Sigmoid colon (tissue), 7 donors: Measurements from ENCODE around the gene BLOC1S6. TPM values are rescaled to one million over a fixed set of nuclear protein-coding genes. Genes with fewer than 3 reads are reported as not detected.

Experiments used
- DNase-seq: peaks from one replicate; pipeline ENCODE4 v3.0.0-alpha.2; 2019
- H3K27ac ChIP-seq, 4 donors: fragments of 200-600 bp; sonication (generic); one replicate each; pipeline ENCODE4 v1.5.1; 2016 to 2019; ENCODE audit warnings: mild to moderate bottlenecking in 1 of 4
- H3K27me3 ChIP-seq, 3 donors: fragments of 200-600 bp; sonication (generic); one replicate each; pipeline ENCODE4 v1.5.1; 2019; ENCODE audit warnings: mild to moderate bottlenecking in 1 of 3
- H3K36me3 ChIP-seq, 4 donors: fragments of 200-600 bp; sonication (generic); one replicate each; pipeline ENCODE4 v1.5.1; 2016 to 2019
- H3K4me1 ChIP-seq, 4 donors: fragments of 200-600 bp; sonication (generic); one replicate each; pipeline ENCODE4 v1.5.1; 2017 to 2019
- H3K4me3 ChIP-seq, 4 donors: fragments of 200-600 bp; sonication (generic); one replicate each; pipeline ENCODE4 v1.5.1; 2017 to 2019; ENCODE audit warnings: mild to moderate bottlenecking in 2 of 4, moderate library complexity in 1 of 4
- H3K9me3 ChIP-seq, 4 donors: fragments of 200-600 bp in 3 of 4; sonication (generic) in 3 of 4; one replicate each; pipeline versions ENCODE4 v1.5.1 to v1.6.1; 2013 to 2019
- CTCF ChIP-seq, 4 experiments: fragments of 450-650 bp in 3 of 4; fragments of 200-600 bp in 1 of 4; IDR thresholded peaks; one replicate each; pipeline ENCODE4 v1.5.1; 2016 to 2019; ENCODE audit warnings: antibody characterized with exemption in 4 of 4, mild to moderate bottlenecking in 3 of 4, moderate library complexity in 2 of 4
- EP300 ChIP-seq, 4 donors: sonication (generic); formaldehyde crosslinking; IDR thresholded peaks; one replicate each; pipeline ENCODE4 v1.6.1; 2017; ENCODE audit warnings: antibody characterized with exemption in 4 of 4
- POLR2A ChIP-seq, 2 donors: fragments of 450-650 bp; IDR thresholded peaks; one replicate each; pipeline ENCODE4 v1.6.1; 2016; ENCODE audit warnings: antibody characterized with exemption in 2 of 2, mild to moderate bottlenecking in 2 of 2, moderate library complexity in 2 of 2
- POLR2AphosphoS5 ChIP-seq, 4 donors: sonication (generic); formaldehyde crosslinking; IDR thresholded peaks; one replicate each; pipeline ENCODE4 v1.6.1; 2017; ENCODE audit warnings: antibody characterized with exemption in 4 of 4
- WGBS, 2 donors: extraction: QIAGEN DNeasy Blood & Tissue Kit; methylation state at CpG; one replicate each; pipeline ENCODE4 v1.1.7; 2013; 5-methylcytosine and 5-hydroxymethylcytosine counted together
- intact Hi-C: fragments of 100-400 bp; cut with DNase I; formaldehyde crosslinking; loops from one replicate; pipeline ENCODE4 v1.15.1; 2023
- polyA plus RNA-seq, 3 donors: library from polyadenylated mRNA; stranded (reverse); fragments of 200-250 nt; gene quantifications; one replicate each; pipeline ENCODE4 v1.2.3, GENCODE V29; 2013
- total RNA-seq, 4 donors: library from RNA; depleted of rRNA; stranded (reverse); fragments of >200 nt; gene quantifications; one replicate each; pipeline ENCODE4 v1.1.0, GENCODE V29; 2016
- donor health status: healthy with polysubstance abuse.
- donor health status: Bipolar disorder and iron deficiency.
- donor health status: healthy.

The BLOC1S6 gene
- total and polyA plus RNA-seq, 7 donors = 23.2 to 89.1 (median 40.2) TPM

- peak overlapping the region; percentile 79 to 96 (median 88) for H3K4me3 ChIP-seq
- intact Hi-C loops = loop anchor here (1.0 to 2.0 kb wide), 2 partner anchors 48 to 64 kb away; partner anchors contain the start of genes SLC30A4 and SQOR
- TF ChIP-seq CTCF (IDR thresholded peaks at IDR 0.05) (no peak), POLR2A (IDR thresholded peaks at IDR 0.05) (no peak), EP300 (IDR thresholded peaks at IDR 0.05) (no peak), POLR2AphosphoS5 (IDR thresholded peaks at IDR 0.05) (no peak)
- no peaks in the 10 kb centered on the region for H3K36me3 ChIP-seq
- 0 to 1% methylated on average over 14 of the region's 14 CpGs for WGBS, 2 donors
- no peaks in the 10 kb centered on the region for H3K9me3 ChIP-seq
- DNase-seq = no peak
- peaks cover 0 to 44% (median 32%) of the 10 kb centered on the region in 4 donors for H3K4me1 ChIP-seq
- no peaks in the 10 kb centered on the region for H3K27me3 ChIP-seq
- peak overlapping the region; percentile 94 to 99 (median 99) for H3K27ac ChIP-seq
Observed at GRCh38 chr15:45586601-45587094, 531 bp upstream of the BLOC1S6 start.

GRCh38 chr15:45587863-45588170, 638 bp downstream of the BLOC1S6 start:
- Histone ChIP-seq H3K9me3 (no peaks in the 10 kb centered on the region), H3K4me3 (peak overlapping the region; percentile 79 to 96 (median 88)), H3K4me1 (peaks cover 0 to 53% (median 33%) of the 10 kb centered on the region in 4 donors), H3K27ac (peak overlapping the region; percentile 94 to 99 (median 99)), H3K36me3 (peaks cover 0 to 2% (median 0%) of the 10 kb centered on the region in 4 donors), H3K27me3 (no peaks in the 10 kb centered on the region)
- intact Hi-C loops = loop anchor here (1.0 to 2.0 kb wide), 2 partner anchors 47 to 66 kb away; partner anchors contain the start of genes SLC30A4 and SQOR
- TF ChIP-seq EP300 (IDR thresholded peaks at IDR 0.05) (no peak), POLR2AphosphoS5 (IDR thresholded peaks at IDR 0.05) (no peak), CTCF (IDR thresholded peaks at IDR 0.05) (no peak), POLR2A (IDR thresholded peaks at IDR 0.05) (no peak)
- no peak for DNase-seq
- 0% methylated on average over 4 of the region's 4 CpGs for WGBS, 2 donors

GRCh38 chr15:45588219-45588875, 1.2 kb downstream of the BLOC1S6 start:
- H3K27me3 ChIP-seq = no peaks in the 10 kb centered on the region
- no peak for DNase-seq
- peaks cover 0 to 53% (median 33%) of the 10 kb centered on the region in 4 donors for H3K4me1 ChIP-seq
- peaks cover 0 to 4% (median 0%) of the 10 kb centered on the region in 4 donors for H3K36me3 ChIP-seq
- TF ChIP-seq POLR2AphosphoS5 (IDR thresholded peaks at IDR 0.05) (no peak), EP300 (IDR thresholded peaks at IDR 0.05) (no peak), POLR2A (IDR thresholded peaks at IDR 0.05) (no peak), CTCF (IDR thresholded peaks at IDR 0.05) (no peak)
- peak overlapping the region; percentile 94 to 99 (median 99) for H3K27ac ChIP-seq
- peak overlapping the region; percentile 79 to 96 (median 88) for H3K4me3 ChIP-seq
- intact Hi-C loops = no loop called here
- 15 to 31% methylated on average over 6 of the region's 6 CpGs for WGBS, 2 donors
- no peaks in the 10 kb centered on the region for H3K9me3 ChIP-seq

GRCh38 chr15:45589256-45589655, 2.1 kb downstream of the BLOC1S6 start:
- Histone ChIP-seq H3K27ac (peak overlapping the region in 3 of 4 donors; percentile 21 to 99 (median 99)), H3K9me3 (no peaks in the 10 kb centered on the region), H3K27me3 (no peaks in the 10 kb centered on the region), H3K36me3 (peaks cover 0 to 12% (median 0%) of the 10 kb centered on the region in 4 donors), H3K4me1 (peaks cover 0 to 53% (median 36%) of the 10 kb centered on the region in 4 donors), H3K4me3 (no peak overlapping the region)
- TF ChIP-seq POLR2AphosphoS5 (IDR thresholded peaks at IDR 0.05) = no peak
- no peak for TF ChIP-seq POLR2A (IDR thresholded peaks at IDR 0.05)
- TF ChIP-seq EP300 (IDR thresholded peaks at IDR 0.05) = no peak
- no peak for TF ChIP-seq CTCF (IDR thresholded peaks at IDR 0.05)
- DNase-seq = no peak
- intact Hi-C loops = no loop called here
- 80 to 83% methylated on average over 5 of the region's 5 CpGs for whole genome bisulfite sequencing, 2 donors
